A549 (cell line): ENCODE measurements around the gene PVR. TPM values are rescaled to one million over a fixed set of nuclear protein-coding genes. Genes with fewer than 3 reads are reported as not detected.

Experiments used
- BHLHE40 ChIP-seq: IDR thresholded peaks from 2 replicates; pipeline ENCODE4 v1.6.1; 2012; ENCODE audit warnings: low read depth, low read length, inconsistent platforms
- CBX2 ChIP-seq: fragments of 200-600 bp; sonication (generic); IDR thresholded peaks from 2 replicates; pipeline ENCODE4 v1.6.1; 2016; ENCODE audit warnings: low read depth, mild to moderate bottlenecking, borderline replicate concordance
- CBX8 ChIP-seq: fragments of 200-600 bp; sonication (generic); IDR thresholded peaks from 2 replicates; pipeline ENCODE4 v1.6.1; 2016
- CEBPB ChIP-seq, 2 experiments: fragments of >200 bp in 1 of 2; sonication (Bioruptor Twin) in 1 of 2; formaldehyde crosslinking in 1 of 2; IDR thresholded peaks; 2 replicates each; pipeline ENCODE4 v1.6.1; 2012 to 2016
- CHD2 ChIP-seq: fragments of 150-350 bp; IDR thresholded peaks from 2 replicates; pipeline ENCODE4 v1.6.1; 2014; ENCODE audit warnings: low read length; ENCODE audit not compliant: partially characterized antibody
- CHD4 ChIP-seq: fragments of 200-600 bp; sonication (generic); IDR thresholded peaks from 2 replicates; pipeline ENCODE4 v1.6.1; 2016; ENCODE audit warnings: antibody characterized with exemption, mild to moderate bottlenecking, borderline replicate concordance
- EHF ChIP-seq: fragments of 250-450 bp; sonication (Bioruptor Pico); IDR thresholded peaks from 2 replicates; pipeline ENCODE4 v1.5.0; 2020; ENCODE audit warnings: mild to moderate bottlenecking
- EHMT2 ChIP-seq: fragments of 200-600 bp; sonication (generic); IDR thresholded peaks from 2 replicates; pipeline ENCODE4 v1.6.1; 2016; ENCODE audit warnings: antibody characterized with exemption, low read depth, mild to moderate bottlenecking, moderate library complexity
- EP300 ChIP-seq, 2 experiments: fragments of >200 bp; sonication (Bioruptor Twin); formaldehyde crosslinking; IDR thresholded peaks; 2 replicates in 1 of 2; 3 replicates in 1 of 2; pipeline ENCODE4 v1.6.1; 2016 to 2017
- FOSB ChIP-seq: fragments of 250-450 bp; sonication (Bioruptor Pico); IDR thresholded peaks from 2 replicates; pipeline ENCODE4 v1.5.0; 2020; ENCODE audit warnings: mild to moderate bottlenecking, moderate library complexity
- FOSL2 ChIP-seq, 2 experiments: fragments of 450-650 bp in 1 of 2; fragments of >200 bp in 1 of 2; sonication (Bioruptor Twin) in 1 of 2; formaldehyde crosslinking; IDR thresholded peaks; 2 replicates each; pipeline versions ENCODE4 v1.5.0 to v1.6.1; 2016 to 2020; ENCODE audit warnings: mild to moderate bottlenecking in 1 of 2, moderate library complexity in 1 of 2
- FOXS1 ChIP-seq: fragments of 250-450 bp; sonication (Bioruptor Pico); IDR thresholded peaks from 2 replicates; pipeline ENCODE4 v1.5.0; 2020; ENCODE audit warnings: mild to moderate bottlenecking, moderate library complexity
- HEYL ChIP-seq: fragments of 250-450 bp; sonication (Bioruptor Pico); IDR thresholded peaks from 2 replicates; pipeline ENCODE4 v1.8.0; 2021; ENCODE audit warnings: mild to moderate bottlenecking, moderate library complexity
- HOXA7 ChIP-seq: fragments of 250-450 bp; sonication (Bioruptor Pico); IDR thresholded peaks from 2 replicates; pipeline ENCODE4 v1.5.0; 2020; ENCODE audit warnings: mild to moderate bottlenecking, moderate library complexity
- HOXB13 ChIP-seq: fragments of 250-450 bp; sonication (Bioruptor Pico); IDR thresholded peaks from 2 replicates; pipeline ENCODE4 v1.5.0; 2020; ENCODE audit warnings: low read depth, mild to moderate bottlenecking, moderate library complexity
- HOXB5 ChIP-seq: fragments of 250-450 bp; sonication (Bioruptor Pico); IDR thresholded peaks from 2 replicates; pipeline ENCODE4 v1.5.0; 2020; ENCODE audit warnings: mild to moderate bottlenecking, moderate library complexity
- KDM1A ChIP-seq: fragments of 200-600 bp; sonication (generic); IDR thresholded peaks from 2 replicates; pipeline ENCODE4 v1.6.1; 2016; ENCODE audit warnings: low read depth, mild to moderate bottlenecking
- MAFK ChIP-seq: fragments of 450-650 bp; IDR thresholded peaks from 2 replicates; pipeline ENCODE4 v1.6.1; 2014; ENCODE audit not compliant: partially characterized antibody
- MAZ ChIP-seq: fragments of 150-350 bp; IDR thresholded peaks from 2 replicates; pipeline ENCODE4 v1.6.1; 2014; ENCODE audit warnings: antibody characterized with exemption, low read depth, low read length, borderline replicate concordance
- MYC ChIP-seq: IDR thresholded peaks from 2 replicates; pipeline ENCODE4 v1.6.1; 2012; ENCODE audit warnings: mild to moderate bottlenecking, inconsistent platforms, low read length, improper control_type of control experiment, borderline replicate concordance
- NPAS2 ChIP-seq: fragments of 250-450 bp; sonication (Bioruptor Pico); IDR thresholded peaks from 2 replicates; pipeline ENCODE4 v1.8.0; 2022; ENCODE audit warnings: mild to moderate bottlenecking, moderate library complexity, borderline replicate concordance
- NR3C1 ChIP-seq: fragments of >200 bp; sonication (Bioruptor Twin); formaldehyde crosslinking; IDR thresholded peaks from 3 replicates; pipeline ENCODE4 v1.6.1; 2017
- POLR2A ChIP-seq: IDR thresholded peaks from 2 replicates; pipeline ENCODE4 v1.6.1; 2012; ENCODE audit warnings: mild to moderate bottlenecking, low read length
- RAD21 ChIP-seq, 2 experiments: fragments of >200 bp in 1 of 2; sonication (Bioruptor Twin) in 1 of 2; formaldehyde crosslinking in 1 of 2; IDR thresholded peaks in 1 of 2; conservative IDR thresholded peaks in 1 of 2; 2 replicates in 1 of 2; 3 replicates in 1 of 2; pipeline ENCODE4 v1.6.1; 2012 to 2018; ENCODE audit warnings: inconsistent platforms in 1 of 2
- RARB ChIP-seq: fragments of 250-450 bp; sonication (Bioruptor Pico); IDR thresholded peaks from 2 replicates; pipeline ENCODE4 v1.8.0; 2021; ENCODE audit warnings: mild to moderate bottlenecking, moderate library complexity
- RNF2 ChIP-seq: fragments of 200-600 bp; sonication (generic); IDR thresholded peaks from 2 replicates; pipeline ENCODE4 v1.6.1; 2016; ENCODE audit warnings: low read depth, mild to moderate bottlenecking, antibody characterized with exemption, moderate library complexity, borderline replicate concordance
- SMC3 ChIP-seq: fragments of >200 bp; sonication (Bioruptor Twin); formaldehyde crosslinking; IDR thresholded peaks from 3 replicates; pipeline ENCODE4 v1.6.1; 2018; ENCODE audit warnings: inconsistent platforms
- SREBF2 ChIP-seq: fragments of 450-650 bp; IDR thresholded peaks from 2 replicates; pipeline ENCODE4 v1.6.1; 2014; ENCODE audit warnings: mild to moderate bottlenecking, moderate library complexity
- TFCP2L1 ChIP-seq: fragments of 250-450 bp; sonication (Bioruptor Pico); IDR thresholded peaks from 2 replicates; pipeline ENCODE4 v1.5.0; 2021; ENCODE audit warnings: mild to moderate bottlenecking
- TP53 ChIP-seq: fragments of 250-450 bp; sonication (Bioruptor Pico); IDR thresholded peaks from 2 replicates; pipeline ENCODE4 v1.5.0; 2021; ENCODE audit warnings: mild to moderate bottlenecking, moderate library complexity
- ZSCAN20 ChIP-seq: fragments of 250-450 bp; sonication (Bioruptor Pico); IDR thresholded peaks from 2 replicates; pipeline ENCODE4 v1.8.0; 2022; ENCODE audit warnings: mild to moderate bottlenecking, moderate library complexity
- polyA plus RNA-seq, 4 experiments: library from polyadenylated mRNA; depleted of rRNA in 3 of 4; stranded (reverse); fragments of >200 nt; fragmentation: RNase III in 1 of 4; extraction: RNeasy Plus Mini Kit Qiagen cat#74134 plus additional on column Dnase treatment in 1 of 4; gene quantifications; 2 replicates in 3 of 4; 3 replicates in 1 of 4; pipeline ENCODE4 v1.2.3, GENCODE V29; 2011 to 2017
- TF ChIP-seq, protein P1 (sequence below): IDR thresholded peaks from 2 replicates; pipeline ENCODE4 v1.6.1; 2012
- TF ChIP-seq, protein P2 (sequence below): fragments of 200-600 bp; sonication (generic); IDR thresholded peaks from 2 replicates; pipeline ENCODE4 v1.6.1; 2016; ENCODE audit warnings: antibody characterized with exemption, mild to moderate bottlenecking, moderate library complexity
- TF ChIP-seq, protein P3 (sequence below): fragments of 250-450 bp; sonication (Bioruptor Pico); IDR thresholded peaks from 2 replicates; pipeline ENCODE4 v1.5.0; 2020; ENCODE audit warnings: low read depth, mild to moderate bottlenecking, moderate library complexity
- TF ChIP-seq, protein P4 (sequence below): IDR thresholded peaks from 2 replicates; pipeline ENCODE4 v1.6.1; 2012; ENCODE audit warnings: low read depth, borderline replicate concordance
- TF ChIP-seq, protein P5 (sequence below): fragments of >200 bp; sonication (Bioruptor Twin); formaldehyde crosslinking; IDR thresholded peaks from 2 replicates; pipeline ENCODE4 v1.6.1; 2016

PVR gene
- polyA plus RNA-seq, 2 of the 4 experiments (the other 2 are of a cell fraction): 90.3 to 108 TPM

DNA sequence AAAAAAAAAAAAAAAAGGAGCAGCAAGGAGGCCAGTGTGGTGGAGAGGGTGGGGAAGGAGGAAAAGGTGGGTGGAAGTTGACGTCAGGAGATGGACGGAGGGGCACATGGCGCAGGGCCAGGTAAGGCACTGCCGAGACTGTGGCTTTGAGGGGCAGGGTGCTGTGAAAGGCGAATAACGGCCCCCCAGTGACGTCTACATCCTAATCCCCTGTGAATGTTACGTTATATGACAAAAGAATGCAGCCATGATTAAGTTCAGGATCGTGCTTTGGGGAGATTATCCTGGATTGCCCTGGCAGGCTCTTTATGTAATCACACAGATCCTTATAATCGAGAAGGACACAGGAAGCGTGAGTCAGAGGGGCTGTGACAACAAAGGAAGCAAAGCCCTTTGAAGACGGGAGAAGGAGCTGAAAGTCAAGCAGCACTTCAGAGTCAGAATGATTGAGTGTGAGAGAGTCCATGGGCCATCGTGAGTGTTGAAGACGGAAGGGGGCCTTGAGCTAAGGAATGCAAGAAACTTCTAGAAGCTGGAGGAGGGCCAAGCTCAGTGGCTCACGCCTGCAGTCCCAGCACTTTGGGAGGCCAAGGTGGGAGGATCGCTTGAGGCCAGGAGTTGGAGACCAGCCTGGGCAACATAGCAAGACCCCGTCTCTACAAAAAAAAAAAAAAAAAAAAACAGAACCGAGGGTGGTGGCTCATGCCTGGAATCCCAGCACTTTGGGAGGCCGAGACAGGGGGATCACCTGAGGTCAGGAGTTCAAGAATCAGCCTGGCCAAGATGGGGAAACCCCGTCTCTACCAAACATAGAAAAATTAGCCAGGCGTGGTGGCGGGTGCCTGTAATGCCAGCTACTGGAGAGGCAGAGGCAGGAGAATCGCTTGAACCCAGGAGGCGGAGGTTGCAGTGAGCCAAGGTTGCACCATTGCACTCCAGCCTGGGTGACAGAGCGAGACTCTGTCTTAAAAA lies 41.5 kb downstream of the PVR start (continued):
- TF ChIP-seq FOSL2 (IDR thresholded peaks at IDR 0.05) (peak; percentile 92), FOSL2 (CRISPR knock-in tag; IDR thresholded peaks at IDR 0.05) (peak; percentile 98), EHMT2 (no peak), EHF (CRISPR knock-in tag) (peak; percentile 40; the same call in 1 of the 2 replicates), CEBPB (IDR thresholded peaks at IDR 0.05) (peak; percentile 77 to 87), TFCP2L1 (no peak), SREBF2 (no peak), MYC (peak; percentile 47; the same call in 1 of the 2 replicates), POLR2A (no peak), CBX8 (no peak), FOXS1 (CRISPR knock-in tag) (0 out of 2 replicates have a peak, but pooled peaks have one; percentile 61), CBX2 (no peak), NPAS2 (CRISPR knock-in tag) (no peak), HEYL (CRISPR knock-in tag) (no peak; the same call in 1 of the 2 replicates), NR3C1 (no peak), RARB (CRISPR knock-in tag) (peak; percentile 84; the same call in 1 of the 2 replicates), MAFK (peak; percentile 27), SMC3 (peak; percentile 37; the same call in 1 of the 3 replicates), BHLHE40 (0 out of 2 replicates have a peak, but pooled peaks have one; percentile 18), KDM1A (no peak), CHD4 (peak; percentile 52; the same call in 1 of the 2 replicates), HOXB13 (peak; percentile 55), EP300 (IDR thresholded peaks at IDR 0.05) (peak; percentile 98 to 99), RNF2 (no peak), HOXB5 (peak; percentile 97), MAZ (no peak), ZSCAN20 (CRISPR knock-in tag) (peak; percentile 12; the same call in 1 of the 2 replicates), CHD2 (peak; percentile 13), TP53 (CRISPR knock-in tag) (no peak; the same call in none of the 2 replicates), RAD21 (conservative IDR thresholded peaks at IDR 0.05 in 1 of 2, IDR thresholded peaks at IDR 0.05 in 1 of 2) (peak in 1 of 2 experiments; percentile 41; a peak in 3 of 5 replicates), HOXA7 (CRISPR knock-in tag) (peak; percentile 8; the same call in 1 of the 2 replicates), FOSB (CRISPR knock-in tag) (no peak)
- TF ChIP-seq, protein P1, sequence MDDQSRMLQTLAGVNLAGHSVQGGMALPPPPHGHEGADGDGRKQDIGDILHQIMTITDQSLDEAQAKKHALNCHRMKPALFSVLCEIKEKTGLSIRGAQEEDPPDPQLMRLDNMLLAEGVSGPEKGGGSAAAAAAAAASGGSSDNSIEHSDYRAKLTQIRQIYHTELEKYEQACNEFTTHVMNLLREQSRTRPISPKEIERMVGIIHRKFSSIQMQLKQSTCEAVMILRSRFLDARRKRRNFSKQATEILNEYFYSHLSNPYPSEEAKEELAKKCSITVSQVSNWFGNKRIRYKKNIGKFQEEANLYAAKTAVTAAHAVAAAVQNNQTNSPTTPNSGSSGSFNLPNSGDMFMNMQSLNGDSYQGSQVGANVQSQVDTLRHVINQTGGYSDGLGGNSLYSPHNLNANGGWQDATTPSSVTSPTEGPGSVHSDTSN: peak; percentile 79
- TF ChIP-seq, protein P2, sequence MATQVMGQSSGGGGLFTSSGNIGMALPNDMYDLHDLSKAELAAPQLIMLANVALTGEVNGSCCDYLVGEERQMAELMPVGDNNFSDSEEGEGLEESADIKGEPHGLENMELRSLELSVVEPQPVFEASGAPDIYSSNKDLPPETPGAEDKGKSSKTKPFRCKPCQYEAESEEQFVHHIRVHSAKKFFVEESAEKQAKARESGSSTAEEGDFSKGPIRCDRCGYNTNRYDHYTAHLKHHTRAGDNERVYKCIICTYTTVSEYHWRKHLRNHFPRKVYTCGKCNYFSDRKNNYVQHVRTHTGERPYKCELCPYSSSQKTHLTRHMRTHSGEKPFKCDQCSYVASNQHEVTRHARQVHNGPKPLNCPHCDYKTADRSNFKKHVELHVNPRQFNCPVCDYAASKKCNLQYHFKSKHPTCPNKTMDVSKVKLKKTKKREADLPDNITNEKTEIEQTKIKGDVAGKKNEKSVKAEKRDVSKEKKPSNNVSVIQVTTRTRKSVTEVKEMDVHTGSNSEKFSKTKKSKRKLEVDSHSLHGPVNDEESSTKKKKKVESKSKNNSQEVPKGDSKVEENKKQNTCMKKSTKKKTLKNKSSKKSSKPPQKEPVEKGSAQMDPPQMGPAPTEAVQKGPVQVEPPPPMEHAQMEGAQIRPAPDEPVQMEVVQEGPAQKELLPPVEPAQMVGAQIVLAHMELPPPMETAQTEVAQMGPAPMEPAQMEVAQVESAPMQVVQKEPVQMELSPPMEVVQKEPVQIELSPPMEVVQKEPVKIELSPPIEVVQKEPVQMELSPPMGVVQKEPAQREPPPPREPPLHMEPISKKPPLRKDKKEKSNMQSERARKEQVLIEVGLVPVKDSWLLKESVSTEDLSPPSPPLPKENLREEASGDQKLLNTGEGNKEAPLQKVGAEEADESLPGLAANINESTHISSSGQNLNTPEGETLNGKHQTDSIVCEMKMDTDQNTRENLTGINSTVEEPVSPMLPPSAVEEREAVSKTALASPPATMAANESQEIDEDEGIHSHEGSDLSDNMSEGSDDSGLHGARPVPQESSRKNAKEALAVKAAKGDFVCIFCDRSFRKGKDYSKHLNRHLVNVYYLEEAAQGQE: no peak
- TF ChIP-seq, protein P3, sequence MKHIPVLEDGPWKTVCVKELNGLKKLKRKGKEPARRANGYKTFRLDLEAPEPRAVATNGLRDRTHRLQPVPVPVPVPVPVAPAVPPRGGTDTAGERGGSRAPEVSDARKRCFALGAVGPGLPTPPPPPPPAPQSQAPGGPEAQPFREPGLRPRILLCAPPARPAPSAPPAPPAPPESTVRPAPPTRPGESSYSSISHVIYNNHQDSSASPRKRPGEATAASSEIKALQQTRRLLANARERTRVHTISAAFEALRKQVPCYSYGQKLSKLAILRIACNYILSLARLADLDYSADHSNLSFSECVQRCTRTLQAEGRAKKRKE (CRISPR knock-in tag): 0 out of 2 replicates have a peak, but pooled peaks have one; percentile 15
- TF ChIP-seq, protein P4, sequence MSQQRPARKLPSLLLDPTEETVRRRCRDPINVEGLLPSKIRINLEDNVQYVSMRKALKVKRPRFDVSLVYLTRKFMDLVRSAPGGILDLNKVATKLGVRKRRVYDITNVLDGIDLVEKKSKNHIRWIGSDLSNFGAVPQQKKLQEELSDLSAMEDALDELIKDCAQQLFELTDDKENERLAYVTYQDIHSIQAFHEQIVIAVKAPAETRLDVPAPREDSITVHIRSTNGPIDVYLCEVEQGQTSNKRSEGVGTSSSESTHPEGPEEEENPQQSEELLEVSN: peak; percentile 67
- TF ChIP-seq, protein P5, sequence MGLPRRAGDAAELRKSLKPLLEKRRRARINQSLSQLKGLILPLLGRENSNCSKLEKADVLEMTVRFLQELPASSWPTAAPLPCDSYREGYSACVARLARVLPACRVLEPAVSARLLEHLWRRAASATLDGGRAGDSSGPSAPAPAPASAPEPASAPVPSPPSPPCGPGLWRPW: peak; percentile 23; the same call in 1 of the 2 replicates
